GM10266 (cell line): ENCODE data around the gene VSIG10.
"Not testable (repeated sequence)": the region's sequence is repeated elsewhere in the genome, so short reads cannot be mapped to it uniquely, and the experiment has no call there.

Experiments
- DNase-seq: peaks from one replicate; pipeline ENCODE4 v3.0.0; 2012; ENCODE audit errors: extremely low spot score
- TF ChIP-seq, protein P1 (sequence below): IDR thresholded peaks from 2 replicates; pipeline ENCODE4 v1.5.1; 2012; ENCODE audit warnings: mild to moderate bottlenecking, low read depth; ENCODE audit not compliant: control insufficient read depth, insufficient read depth; ENCODE audit errors: missing control alignments

Gene VSIG10

DNA sequence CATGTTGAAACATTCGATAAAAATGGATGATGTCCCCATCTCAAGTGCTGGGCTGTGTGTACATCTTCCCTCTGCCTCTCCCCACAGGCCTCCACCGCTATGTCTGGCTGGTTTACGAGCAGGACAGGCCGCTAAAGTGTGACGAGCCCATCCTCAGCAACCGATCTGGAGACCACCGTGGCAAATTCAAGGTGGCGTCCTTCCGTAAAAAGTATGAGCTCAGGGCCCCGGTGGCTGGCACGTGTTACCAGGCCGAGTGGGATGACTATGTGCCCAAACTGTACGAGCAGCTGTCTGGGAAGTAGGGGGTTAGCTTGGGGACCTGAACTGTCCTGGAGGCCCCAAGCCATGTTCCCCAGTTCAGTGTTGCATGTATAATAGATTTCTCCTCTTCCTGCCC is 40.7 kb upstream of the VSIG10 start:
- TF ChIP-seq, protein P1, sequence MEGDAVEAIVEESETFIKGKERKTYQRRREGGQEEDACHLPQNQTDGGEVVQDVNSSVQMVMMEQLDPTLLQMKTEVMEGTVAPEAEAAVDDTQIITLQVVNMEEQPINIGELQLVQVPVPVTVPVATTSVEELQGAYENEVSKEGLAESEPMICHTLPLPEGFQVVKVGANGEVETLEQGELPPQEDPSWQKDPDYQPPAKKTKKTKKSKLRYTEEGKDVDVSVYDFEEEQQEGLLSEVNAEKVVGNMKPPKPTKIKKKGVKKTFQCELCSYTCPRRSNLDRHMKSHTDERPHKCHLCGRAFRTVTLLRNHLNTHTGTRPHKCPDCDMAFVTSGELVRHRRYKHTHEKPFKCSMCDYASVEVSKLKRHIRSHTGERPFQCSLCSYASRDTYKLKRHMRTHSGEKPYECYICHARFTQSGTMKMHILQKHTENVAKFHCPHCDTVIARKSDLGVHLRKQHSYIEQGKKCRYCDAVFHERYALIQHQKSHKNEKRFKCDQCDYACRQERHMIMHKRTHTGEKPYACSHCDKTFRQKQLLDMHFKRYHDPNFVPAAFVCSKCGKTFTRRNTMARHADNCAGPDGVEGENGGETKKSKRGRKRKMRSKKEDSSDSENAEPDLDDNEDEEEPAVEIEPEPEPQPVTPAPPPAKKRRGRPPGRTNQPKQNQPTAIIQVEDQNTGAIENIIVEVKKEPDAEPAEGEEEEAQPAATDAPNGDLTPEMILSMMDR: no peak
- no peak for DNase-seq

DNA sequence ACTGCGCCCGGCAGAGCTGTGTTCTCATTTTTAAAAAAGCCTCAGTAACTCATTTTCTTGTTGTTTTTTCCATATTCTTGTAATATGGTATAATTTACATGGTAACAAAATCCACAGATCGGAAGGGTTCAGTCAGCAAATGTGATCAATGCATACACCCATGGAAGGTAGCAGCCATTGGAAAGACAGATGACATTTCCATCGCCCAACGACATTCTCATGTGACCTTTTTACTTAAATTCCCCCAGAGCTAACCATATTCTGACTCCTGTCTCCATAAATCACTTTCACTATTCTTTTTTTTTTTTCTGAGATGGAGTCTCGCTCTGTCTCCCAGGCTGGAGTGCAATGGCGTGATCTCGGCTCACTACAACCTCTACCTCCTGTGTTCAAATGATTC is 37.0 kb upstream of the VSIG10 start:
- TF ChIP-seq, protein P1: no peak
- no peak for DNase-seq

DNA sequence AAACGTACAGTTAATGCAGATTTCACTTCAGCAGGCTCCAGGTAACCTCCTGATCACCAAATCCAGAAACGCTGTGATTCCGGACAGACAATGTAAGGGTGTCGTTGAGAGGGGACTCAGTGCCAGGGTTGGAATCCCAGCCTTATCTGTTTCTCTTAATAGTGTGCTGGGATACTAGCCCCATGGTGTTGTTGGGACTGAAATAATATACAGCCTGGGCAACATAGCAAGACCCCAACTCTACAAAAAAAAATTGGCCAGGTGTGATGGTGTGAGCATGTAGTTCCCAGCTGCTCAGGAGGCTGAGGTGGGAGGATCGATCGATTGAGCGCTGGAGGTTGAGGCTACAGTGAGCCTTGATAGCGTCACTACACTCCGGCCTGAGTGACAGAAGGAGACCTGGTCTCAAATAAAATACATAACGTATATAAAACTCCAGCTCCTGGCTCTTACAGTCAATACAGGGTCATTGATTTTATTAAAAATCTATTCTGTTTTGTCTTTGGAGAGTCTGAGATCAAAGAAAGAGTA is 33.4 kb upstream of the VSIG10 start:
- no peak for DNase-seq
- TF ChIP-seq, protein P1: no peak

DNA sequence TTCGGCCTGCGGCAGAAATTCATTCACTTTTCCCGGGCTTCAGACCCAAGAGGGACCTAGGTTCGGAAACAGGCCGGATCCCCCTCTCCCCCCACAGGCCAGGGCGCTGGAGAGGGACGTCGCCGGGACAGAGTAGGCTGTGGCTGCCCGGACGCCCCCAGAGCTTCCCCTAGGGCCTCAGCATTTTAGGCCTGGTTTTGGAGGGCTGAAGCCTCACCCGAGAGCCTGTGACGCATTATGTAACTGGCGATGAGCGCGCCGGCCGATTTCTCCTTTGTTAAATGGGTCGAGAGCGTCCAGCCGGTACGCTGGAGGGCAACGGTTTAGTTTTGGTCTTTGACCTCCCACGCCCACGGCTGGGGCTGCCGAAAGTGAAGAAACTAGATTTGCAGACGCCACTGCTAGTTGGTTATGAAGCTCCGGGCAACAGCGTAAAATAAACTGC is 32.8 kb upstream of the VSIG10 start:
- DNase-seq: peak; percentile 57
- TF ChIP-seq, protein P1: no peak

DNA sequence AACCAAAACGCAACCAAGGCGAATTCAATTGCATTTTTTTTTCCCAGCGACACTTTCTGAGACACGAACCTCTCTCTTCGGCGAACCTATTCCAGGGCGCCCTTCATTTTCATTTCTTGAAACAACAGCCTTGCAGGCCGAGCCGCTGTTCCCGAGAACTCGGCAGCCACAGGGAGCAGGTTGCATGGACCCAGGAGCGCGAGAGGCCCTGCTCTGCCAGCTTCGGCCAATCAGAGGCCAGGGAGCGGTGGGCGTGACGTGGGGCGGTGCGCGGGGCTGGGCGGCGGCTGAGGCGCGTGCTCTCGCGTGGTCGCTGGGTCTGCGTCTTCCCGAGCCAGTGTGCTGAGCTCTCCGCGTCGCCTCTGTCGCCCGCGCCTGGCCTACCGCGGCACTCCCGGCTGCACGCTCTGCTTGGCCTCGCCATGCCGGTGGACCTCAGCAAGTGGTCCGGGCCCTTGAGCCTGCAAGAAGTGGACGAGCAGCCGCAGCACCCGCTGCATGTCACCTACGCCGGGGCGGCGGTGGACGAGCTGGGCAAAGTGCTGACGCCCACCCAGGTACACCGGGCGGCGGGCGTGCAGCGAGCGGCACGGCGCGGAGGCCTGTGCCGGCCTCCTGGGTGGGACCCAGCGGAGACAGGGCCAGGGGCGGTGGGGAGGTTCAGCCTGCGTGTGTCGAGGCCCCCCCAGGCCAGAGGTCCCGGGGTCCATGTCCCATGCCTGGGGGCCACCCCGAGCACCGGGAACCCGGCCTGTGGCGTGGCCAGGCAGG is 32.2 kb upstream of the VSIG10 start, which contains the start of gene PEBP1:
PEBP1 (plus strand) TSS at position 337 of the 771 bp plus-strand sequence; CDS start at position 423, 86 bp downstream.
- TF ChIP-seq, protein P1: no peak

DNA sequence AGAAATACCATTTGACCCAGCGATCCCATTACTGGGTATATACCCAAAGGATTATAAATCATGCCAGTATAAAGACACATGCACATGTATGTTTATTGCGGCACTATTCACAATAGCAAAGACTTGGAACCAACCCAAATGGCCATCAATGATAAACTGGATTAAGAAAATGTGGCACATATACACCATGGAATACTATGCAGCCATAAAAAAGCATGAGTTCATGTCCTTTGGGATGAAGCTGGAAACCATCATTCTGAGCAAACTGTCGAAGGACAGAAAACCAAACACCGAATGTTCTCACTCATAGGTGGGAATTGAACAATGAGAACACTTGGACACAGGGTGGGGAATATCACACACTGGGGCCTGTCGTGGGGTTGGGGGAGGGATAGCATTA is 25.6 kb upstream of the VSIG10 start:
- DNase-seq: not testable (repeated sequence)

More for the DNA sequence above, 32.2 kb upstream of the VSIG10 start, which contains the start of gene PEBP1:
- DNase-seq: peak; percentile 96

DNA sequence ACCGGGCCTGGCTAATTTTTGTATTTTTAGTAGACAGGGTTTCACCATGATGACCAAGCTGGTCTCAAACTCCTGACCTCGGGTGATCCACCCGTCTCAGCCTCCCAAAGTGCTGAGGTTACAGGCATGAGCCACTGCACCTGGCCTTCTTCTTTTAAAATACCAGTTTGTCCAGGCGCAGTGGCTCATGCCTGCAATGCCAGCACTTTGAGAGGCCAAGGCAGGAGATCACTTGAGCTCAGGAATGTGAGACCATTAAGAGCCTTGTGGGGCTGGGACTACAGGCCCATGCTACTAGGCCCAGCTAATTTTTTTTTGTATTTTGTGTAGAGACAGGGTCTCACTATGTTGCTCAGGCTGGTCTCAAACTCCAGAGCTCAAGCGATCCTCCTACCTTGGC is 24.1 kb upstream of the VSIG10 start:
- TF ChIP-seq, protein P1: no peak
- DNase-seq: no peak
